Smooth muscle cell of bladder (primary cell): Measurements from ENCODE around the gene UGT1A3. TPM values are rescaled to one million over a fixed set of nuclear protein-coding genes. Genes with fewer than 3 reads are reported as not detected.

Experiments used
- total RNA-seq: library from RNA; depleted of rRNA; stranded (reverse); fragments of >200 nt; gene quantifications from 2 replicates; pipeline ENCODE4 v1.2.3, GENCODE V29; 2014

Gene UGT1A3
- total RNA-seq, result not detected in 2 replicates

DNA sequence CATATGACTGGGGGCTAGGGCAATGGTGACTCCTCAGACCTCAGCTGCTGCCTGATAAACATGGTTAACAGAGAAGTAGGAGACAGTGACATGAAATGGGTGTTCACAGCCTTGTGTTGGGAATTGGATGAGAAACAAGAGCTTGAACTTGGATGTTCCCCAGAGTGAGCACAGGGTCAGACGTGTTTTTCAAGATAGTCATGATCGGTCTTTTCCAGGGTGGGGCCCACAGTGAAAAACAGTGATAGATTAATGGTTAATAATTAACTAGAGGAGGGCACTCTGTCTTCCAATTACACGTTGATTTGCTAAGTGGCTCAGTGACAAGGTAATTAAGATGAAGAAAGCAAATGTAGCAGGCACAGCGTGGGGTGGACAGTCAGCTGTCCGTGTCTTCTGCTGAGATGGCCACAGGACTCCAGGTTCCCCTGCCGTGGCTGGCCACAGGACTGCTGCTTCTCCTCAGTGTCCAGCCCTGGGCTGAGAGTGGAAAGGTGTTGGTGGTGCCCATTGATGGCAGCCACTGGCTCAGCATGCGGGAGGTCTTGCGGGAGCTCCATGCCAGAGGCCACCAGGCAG, at the start of gene UGT1A3:
Gene UGT1A3, plus strand, starts transcription at position 320 of the 579 bp plus-strand sequence. Its CDS starts 85 bp downstream, at position 405.

GRCh38 chr2:233681521-233682099, 47.2 kb upstream of the UGT1A3 start, which contains the start of gene UGT1A7:
Gene UGT1A7 (plus strand): TSS chr2:233681901. CDS start chr2:233681938, 37 bp downstream.

DNA sequence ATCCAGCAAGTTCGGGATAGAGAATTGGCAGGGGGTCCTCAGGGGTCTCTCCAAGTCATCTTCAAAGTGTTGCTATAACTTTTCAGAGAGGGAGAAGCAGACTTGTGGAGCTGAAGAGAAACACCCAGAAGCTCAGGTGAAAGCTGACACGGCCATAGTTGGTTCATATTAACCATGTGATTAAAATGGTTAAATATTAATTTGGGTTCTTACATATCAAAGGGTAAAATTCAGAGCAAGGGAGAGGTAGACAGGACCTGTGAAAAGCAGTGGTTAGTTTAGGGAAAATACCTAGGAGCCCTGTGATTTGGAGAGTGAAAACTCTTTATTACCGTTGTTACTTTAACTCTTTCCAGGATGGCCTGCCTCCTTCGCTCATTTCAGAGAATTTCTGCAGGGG, 36.2 kb upstream of the UGT1A3 start, which contains the start of gene UGT1A6:
Gene UGT1A6, plus strand, starts transcription at position 243 of the 400 bp plus-strand sequence. Its CDS starts 115 bp downstream, at position 358.

DNA sequence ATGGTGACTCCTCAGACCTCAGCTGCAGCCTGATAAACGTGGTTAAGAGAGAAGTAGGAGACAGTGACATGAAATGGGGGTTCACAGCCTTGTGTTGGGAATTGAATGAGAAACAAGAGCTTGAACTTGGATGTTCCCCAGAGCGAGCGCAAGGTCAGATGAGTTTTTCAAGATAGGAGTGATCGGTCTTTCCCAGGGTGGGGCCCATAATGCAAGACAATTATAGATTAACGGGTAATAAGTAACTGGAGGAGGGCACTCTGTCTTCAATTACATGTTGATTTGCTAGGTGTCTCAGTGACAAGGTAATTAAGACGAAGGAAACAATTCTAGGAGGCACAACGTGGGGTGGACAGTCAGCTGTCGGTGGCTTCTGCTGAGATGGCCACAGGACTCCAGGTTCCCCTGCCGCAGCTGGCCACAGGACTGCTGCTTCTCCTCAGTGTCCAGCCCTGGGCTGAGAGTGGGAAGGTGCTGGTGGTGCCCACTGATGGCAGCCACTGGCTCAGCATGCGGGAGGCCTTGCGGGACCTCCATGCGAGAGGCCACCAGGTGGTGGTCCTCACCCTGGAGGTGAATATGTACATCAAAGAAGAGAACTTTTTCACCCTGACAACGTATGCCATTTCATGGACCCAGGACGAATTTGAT, 16.1 kb upstream of the UGT1A3 start, which contains the start of gene UGT1A5:
Gene UGT1A5, plus strand, starts transcription at position 297 of the 651 bp plus-strand sequence. Its CDS starts 85 bp downstream, at position 382.

GRCh38 chr2:233718552-233718951, 10.3 kb upstream of the UGT1A3 start, which contains the start of gene UGT1A4:
Gene UGT1A4 (plus strand): TSS chr2:233718736. CDS start chr2:233718821, 85 bp downstream.

GRCh38 chr2:233760043-233760442, 31.2 kb downstream of the UGT1A3 start, which contains the start of gene UGT1A1:
Gene UGT1A1 (plus strand): TSS chr2:233760270. CDS start chr2:233760288, 18 bp downstream.

GRCh38 chr2:233778030-233778429, 49.2 kb downstream of the UGT1A3 start, which contains the start of gene MROH2A:
Gene MROH2A (plus strand): TSS chr2:233778330. CDS start chr2:233779359, 1,029 bp downstream.

Other genes starting within 250 kb of the UGT1A3 start
- 38.1 TPM in 2 replicates for gene USP40, start 162.3 kb upstream of the UGT1A3 start, total RNA-seq
- gene UGT1A8, start 111.4 kb upstream of the UGT1A3 start, total RNA-seq, result 0.37 and 0.71 TPM in 2 replicates
- gene UGT1A10, start 92.6 kb upstream of the UGT1A3 start, total RNA-seq, result 0.43 and 0.83 TPM in 2 replicates
- under 0.01 TPM in 1 of 2 replicates, not detected in the other for gene UGT1A9, start 57.1 kb upstream of the UGT1A3 start, total RNA-seq
- gene UGT1A7, start 47.1 kb upstream of the UGT1A3 start, total RNA-seq, result 0.28 and 0.46 TPM in 2 replicates
- 0.09 and 0.28 TPM in 2 replicates for gene UGT1A6, start 36.2 kb upstream of the UGT1A3 start, total RNA-seq
- not detected in 2 replicates for gene UGT1A5, start 16.1 kb upstream of the UGT1A3 start, total RNA-seq
- gene UGT1A4, start 10.3 kb upstream of the UGT1A3 start, total RNA-seq, result not detected in 2 replicates
- gene UGT1A1, start 31.2 kb downstream of the UGT1A3 start, total RNA-seq, result not detected in 2 replicates
- gene MROH2A, start 49.3 kb downstream of the UGT1A3 start, total RNA-seq, result under 0.01 and 0.14 TPM in 2 replicates
- gene HJURP, start 125.5 kb downstream of the UGT1A3 start, total RNA-seq, result 1.9 and 2.4 TPM in 2 replicates
- under 0.01 TPM in 1 of 2 replicates, not detected in the other for gene TRPM8, start 188.3 kb downstream of the UGT1A3 start, total RNA-seq